ENCODE measurements around the gene SPTB.

Gene SPTB

GRCh38 chr14:64752909-64753308 is 126.8 kb downstream of the SPTB start:
- no peak overlapping the region for H3K4me3 ChIP-seq (ENCODE audit: low read depth, low read length)
- TF ChIP-seq, protein P1, sequence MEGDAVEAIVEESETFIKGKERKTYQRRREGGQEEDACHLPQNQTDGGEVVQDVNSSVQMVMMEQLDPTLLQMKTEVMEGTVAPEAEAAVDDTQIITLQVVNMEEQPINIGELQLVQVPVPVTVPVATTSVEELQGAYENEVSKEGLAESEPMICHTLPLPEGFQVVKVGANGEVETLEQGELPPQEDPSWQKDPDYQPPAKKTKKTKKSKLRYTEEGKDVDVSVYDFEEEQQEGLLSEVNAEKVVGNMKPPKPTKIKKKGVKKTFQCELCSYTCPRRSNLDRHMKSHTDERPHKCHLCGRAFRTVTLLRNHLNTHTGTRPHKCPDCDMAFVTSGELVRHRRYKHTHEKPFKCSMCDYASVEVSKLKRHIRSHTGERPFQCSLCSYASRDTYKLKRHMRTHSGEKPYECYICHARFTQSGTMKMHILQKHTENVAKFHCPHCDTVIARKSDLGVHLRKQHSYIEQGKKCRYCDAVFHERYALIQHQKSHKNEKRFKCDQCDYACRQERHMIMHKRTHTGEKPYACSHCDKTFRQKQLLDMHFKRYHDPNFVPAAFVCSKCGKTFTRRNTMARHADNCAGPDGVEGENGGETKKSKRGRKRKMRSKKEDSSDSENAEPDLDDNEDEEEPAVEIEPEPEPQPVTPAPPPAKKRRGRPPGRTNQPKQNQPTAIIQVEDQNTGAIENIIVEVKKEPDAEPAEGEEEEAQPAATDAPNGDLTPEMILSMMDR (IDR thresholded peaks at IDR 0.05; ENCODE audit: insufficient read depth, low read depth, low read length, missing control alignments): no peak
- DNase-seq (ENCODE audit: low read depth): no peak

- DNase-seq (ENCODE audit: low read depth): no peak
- TF ChIP-seq, protein P1 (IDR thresholded peaks at IDR 0.05; ENCODE audit: insufficient read depth, low read depth, low read length, missing control alignments): no peak
Measured at GRCh38 chr14:64748995-64749714, 130.6 kb downstream of the SPTB start.

GRCh38 chr14:64748521-64748920 is 131.2 kb downstream of the SPTB start:
- DNase-seq (ENCODE audit: low read depth): no peak
- no peak overlapping the region for H3K4me3 ChIP-seq (ENCODE audit: low read depth, low read length)
- TF ChIP-seq, protein P1 (IDR thresholded peaks at IDR 0.05; ENCODE audit: insufficient read depth, low read depth, low read length, missing control alignments): no peak

More at GRCh38 chr14:64748995-64749714, 130.6 kb downstream of the SPTB start:
- H3K4me3 ChIP-seq (ENCODE audit: low read depth, low read length): no peak overlapping the region

DNA sequence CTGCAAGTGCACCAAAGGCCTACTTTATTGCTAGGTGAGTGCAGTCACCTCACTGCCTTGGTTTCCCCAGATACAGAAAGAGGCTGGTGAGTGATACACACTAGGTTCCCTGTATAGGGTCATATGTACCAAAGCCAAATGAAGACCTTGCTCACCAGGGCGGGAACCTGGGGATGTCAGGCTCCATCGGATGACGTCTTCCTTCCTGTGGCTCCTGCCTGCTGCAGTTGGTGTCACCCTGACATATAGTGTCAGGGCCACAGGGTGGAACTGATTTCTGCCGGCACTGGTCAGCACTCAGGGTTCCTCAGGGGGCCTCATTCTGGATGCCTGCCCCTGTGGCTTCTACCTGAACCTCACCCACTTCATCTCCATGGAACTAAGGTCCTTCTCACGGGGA is 132.4 kb downstream of the SPTB start:
- DNase-seq (ENCODE audit: low read depth): no peak
- H3K4me3 ChIP-seq (ENCODE audit: low read depth, low read length): no peak overlapping the region
- TF ChIP-seq, protein P1 (IDR thresholded peaks at IDR 0.05; ENCODE audit: insufficient read depth, low read depth, low read length, missing control alignments): no peak

GRCh38 chr14:64746298-64747250 is 133.1 kb downstream of the SPTB start:
- no peak for DNase-seq (ENCODE audit: low read depth)
- TF ChIP-seq, protein P1 (IDR thresholded peaks at IDR 0.05; ENCODE audit: insufficient read depth, low read depth, low read length, missing control alignments): no peak
- no peak overlapping the region for H3K4me3 ChIP-seq (ENCODE audit: low read depth, low read length)

DNA sequence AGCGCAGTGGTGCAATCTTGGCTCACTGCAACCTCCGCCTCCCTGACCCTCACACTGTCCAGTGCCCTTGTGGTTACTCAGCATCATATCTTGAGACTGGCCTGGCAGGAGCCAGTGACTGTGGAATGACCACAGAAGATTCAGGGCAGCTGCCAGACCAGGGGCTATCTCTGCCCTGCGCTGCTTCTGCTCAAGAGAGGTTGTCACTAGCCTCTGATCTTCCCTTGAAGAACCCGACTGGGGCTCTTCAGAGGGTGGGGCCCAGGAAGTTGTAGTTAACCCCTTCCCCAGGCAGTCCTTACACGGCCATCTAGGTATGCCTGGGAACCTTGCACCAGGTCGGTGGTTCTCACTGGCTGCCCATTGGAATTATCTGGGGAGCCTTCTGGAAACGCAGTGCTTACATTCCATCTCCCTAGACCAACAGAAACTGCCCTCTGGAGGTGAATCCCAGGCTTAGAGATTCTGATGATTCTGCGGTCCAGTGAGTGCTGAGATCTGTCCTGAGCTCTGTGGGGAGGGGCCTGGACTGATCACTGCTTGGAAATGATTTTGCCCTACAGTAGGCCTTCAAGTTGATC is 134.1 kb downstream of the SPTB start:
- no peak overlapping the region for H3K4me3 ChIP-seq (ENCODE audit: low read depth, low read length)
- DNase-seq (ENCODE audit: low read depth): no peak
- TF ChIP-seq, protein P1 (IDR thresholded peaks at IDR 0.05; ENCODE audit: insufficient read depth, low read depth, low read length, missing control alignments): no peak

Data from GM12865 (cell line).